Mesendoderm (in vitro differentiated cells): ENCODE results near the gene SF3A1.

ENCODE experiments used
- DNase-seq: peaks from one replicate; pipeline ENCODE4 v3.0.0; 2013
- H2AK5ac ChIP-seq: 2 replicates; pipeline ENCODE4 v1.6.1; 2013; ENCODE audit warnings: low read length, inconsistent platforms
- H2BK120ac ChIP-seq: 2 replicates; pipeline ENCODE4 v1.6.1; 2013; ENCODE audit warnings: low read depth, mild to moderate bottlenecking, low read length, moderate library complexity, mixed read lengths
- H2BK15ac ChIP-seq: replicated peaks from 2 replicates; pipeline ENCODE4 v1.6.1; 2013; ENCODE audit warnings: low read depth, mild to moderate bottlenecking, moderate library complexity
- H2BK5ac ChIP-seq: 2 replicates; pipeline ENCODE4 v1.6.1; 2013; ENCODE audit warnings: low read length, inconsistent platforms
- H3K18ac ChIP-seq: 2 replicates; pipeline ENCODE4 v1.6.1; 2013; ENCODE audit warnings: mild to moderate bottlenecking, low read length, mixed read lengths
- H3K23ac ChIP-seq: one replicate; pipeline ENCODE4 v1.6.1; 2013; ENCODE audit warnings: low read length
- H3K27ac ChIP-seq: 2 replicates; pipeline ENCODE4 v1.5.1; 2013; ENCODE audit warnings: low read depth, mild to moderate bottlenecking, inconsistent platforms, low read length, moderate library complexity
- H3K27me3 ChIP-seq: 2 replicates; pipeline ENCODE4 v1.6.1; 2013; ENCODE audit warnings: low read length, control low read depth, mild to moderate bottlenecking, inconsistent platforms; ENCODE audit not compliant: insufficient read depth, poor library complexity
- H3K36me3 ChIP-seq: 2 replicates; pipeline ENCODE4 v1.6.1; 2013; ENCODE audit warnings: low read length, inconsistent platforms; ENCODE audit not compliant: control insufficient read depth, insufficient read depth
- H3K4ac ChIP-seq: one replicate; pipeline ENCODE4 v1.6.1; 2013; ENCODE audit warnings: low read depth, mild to moderate bottlenecking, low read length, moderate library complexity
- H3K4me1 ChIP-seq: 2 replicates; pipeline ENCODE4 v1.6.1; 2013; ENCODE audit warnings: low read depth, low read length, inconsistent platforms; ENCODE audit not compliant: control insufficient read depth
- H3K4me2 ChIP-seq: 2 replicates; pipeline ENCODE4 v1.6.1; 2013; ENCODE audit warnings: low read length
- H3K4me3 ChIP-seq: 2 replicates; pipeline ENCODE4 v1.5.1; 2013; ENCODE audit warnings: mild to moderate bottlenecking, low read length
- H3K56ac ChIP-seq: one replicate; pipeline ENCODE4 v1.6.1; 2013; ENCODE audit warnings: low read length
- H3K79me1 ChIP-seq: 2 replicates; pipeline ENCODE4 v1.6.1; 2013; ENCODE audit warnings: low read length, inconsistent platforms
- H3K79me2 ChIP-seq: 2 replicates; pipeline ENCODE4 v1.6.1; 2013; ENCODE audit warnings: mild to moderate bottlenecking, low read length; ENCODE audit not compliant: control insufficient read depth, insufficient read depth
- H3K9ac ChIP-seq: 2 replicates; pipeline ENCODE4 v1.6.1; 2013; ENCODE audit warnings: low read length, inconsistent platforms
- H4K5ac ChIP-seq: one replicate; pipeline ENCODE4 v1.6.1; 2013; ENCODE audit warnings: low read length
- H4K8ac ChIP-seq: one replicate; pipeline ENCODE4 v1.6.1; 2013; ENCODE audit warnings: low read depth, mild to moderate bottlenecking, control low read depth, low read length, moderate library complexity
- WGBS: extraction: QIAGEN DNeasy Blood & Tissue Kit; methylation state at CpG from one replicate; pipeline ENCODE4 v1.1.7; 2013; ENCODE audit warnings: low lambda C conversion rate, missing lambda C conversion rate; ENCODE audit not compliant: insufficient coverage; ENCODE audit errors: extremely low coverage; 5-methylcytosine and 5-hydroxymethylcytosine counted together

SF3A1 gene

GRCh38 chr22:30293026-30293425, 63.7 kb downstream of the SF3A1 start:
- Histone ChIP-seq H2AK5ac (no peak overlapping the region), H3K27me3 (no peaks in the 10 kb centered on the region), H3K4me2 (no peak overlapping the region), H2BK120ac (no peak overlapping the region), H3K18ac (no peak overlapping the region), H2BK15ac (no peak overlapping the region), H3K79me1 (no peaks in the 10 kb centered on the region), H3K4me3 (no peak overlapping the region), H3K27ac (no peak overlapping the region), H3K4me1 (peaks cover 11% of the 10 kb centered on the region), H3K36me3 (no peaks in the 10 kb centered on the region), H4K8ac (no peak overlapping the region), H3K4ac (no peak overlapping the region), H4K5ac (no peak overlapping the region), H3K23ac (no peak overlapping the region), H3K79me2 (no peaks in the 10 kb centered on the region), H3K56ac (no peak overlapping the region), H3K9ac (no peak overlapping the region), H2BK5ac (no peak overlapping the region)
- no CpG with 5 or more reads among the region's 7 CpGs for WGBS
- DNase-seq, result no peak

GRCh38 chr22:30292069-30292970, 64.4 kb downstream of the SF3A1 start:
- Histone ChIP-seq H3K4me3 (no peak overlapping the region), H4K8ac (no peak overlapping the region), H4K5ac (no peak overlapping the region), H3K4ac (no peak overlapping the region), H3K9ac (no peak overlapping the region), H3K27ac (no peak overlapping the region), H3K4me1 (peaks cover 11% of the 10 kb centered on the region), H3K79me2 (no peaks in the 10 kb centered on the region), H3K18ac (no peak overlapping the region), H3K36me3 (no peaks in the 10 kb centered on the region), H2AK5ac (no peak overlapping the region), H3K23ac (no peak overlapping the region), H3K4me2 (no peak overlapping the region), H3K27me3 (no peaks in the 10 kb centered on the region), H3K79me1 (no peaks in the 10 kb centered on the region), H3K56ac (no peak overlapping the region), H2BK120ac (no peak overlapping the region), H2BK15ac (no peak overlapping the region), H2BK5ac (no peak overlapping the region)
- WGBS, result no CpG with 5 or more reads among the region's 18 CpGs
- DNase-seq, result no peak

DNA sequence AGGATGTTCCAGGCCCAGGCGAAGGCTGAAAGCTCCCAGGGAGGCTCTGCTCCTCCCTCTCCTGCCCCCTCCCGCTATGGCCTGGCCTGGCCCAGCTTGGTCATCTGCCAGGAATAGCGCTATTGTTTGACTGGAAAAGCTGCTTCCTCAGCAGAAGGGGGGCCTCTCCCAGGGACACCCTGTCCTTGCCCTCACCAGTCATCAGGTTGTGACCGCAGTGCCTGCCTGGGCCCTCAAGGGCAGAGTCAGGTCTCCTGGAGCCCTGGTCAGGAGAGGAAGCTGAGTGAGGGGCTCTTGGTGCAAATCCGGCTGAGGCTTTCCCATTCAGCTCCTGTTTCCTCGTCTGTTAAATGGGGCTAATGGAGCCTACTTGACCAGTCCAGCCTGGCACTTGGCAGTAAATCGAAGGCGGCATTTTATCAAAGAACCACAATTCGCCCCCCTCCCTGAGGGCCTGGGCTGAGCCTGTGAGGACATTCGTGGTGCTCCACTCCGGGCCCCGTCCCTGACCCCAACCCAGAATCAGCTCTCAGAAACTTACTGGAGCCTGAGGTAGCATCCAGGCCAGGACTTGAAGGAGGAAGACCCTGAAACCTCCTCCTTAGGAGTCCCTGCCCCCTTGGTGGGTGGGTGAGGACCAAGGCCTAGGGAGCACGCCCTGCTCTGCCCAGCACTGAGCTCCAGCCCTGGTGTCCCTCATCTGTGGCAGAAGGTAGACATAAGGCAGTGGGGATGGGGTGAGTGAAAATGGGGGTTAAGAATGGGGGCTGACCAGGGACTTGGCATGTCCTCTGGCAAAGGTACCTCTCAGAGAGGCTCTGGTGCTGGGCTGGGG, 65.4 kb downstream of the SF3A1 start:
- H3K27ac ChIP-seq, result no peak overlapping the region
- H4K8ac ChIP-seq, result no peak overlapping the region
- H3K4me3 ChIP-seq, result no peak overlapping the region
- H3K18ac ChIP-seq, result no peak overlapping the region
- H3K56ac ChIP-seq, result no peak overlapping the region
- no peak overlapping the region for H2BK5ac ChIP-seq
- H3K36me3 ChIP-seq, result no peaks in the 10 kb centered on the region
- no peak overlapping the region for H2AK5ac ChIP-seq
- H4K5ac ChIP-seq, result no peak overlapping the region
- no peak overlapping the region for H2BK15ac ChIP-seq
- peaks cover 11% of the 10 kb centered on the region for H3K4me1 ChIP-seq
- H3K79me2 ChIP-seq, result no peaks in the 10 kb centered on the region
- no peak overlapping the region for H3K9ac ChIP-seq
- H2BK120ac ChIP-seq, result no peak overlapping the region
- H3K4me2 ChIP-seq, result no peak overlapping the region
- H3K4ac ChIP-seq, result no peak overlapping the region
- no peaks in the 10 kb centered on the region for H3K79me1 ChIP-seq
- DNase-seq, result peak; percentile 30
- no peaks in the 10 kb centered on the region for H3K27me3 ChIP-seq
- no peak overlapping the region for H3K23ac ChIP-seq
- WGBS, result no CpG with 5 or more reads among the region's 13 CpGs

GRCh38 chr22:30290342-30291057, 66.2 kb downstream of the SF3A1 start:
- H4K5ac ChIP-seq, result no peak overlapping the region
- no peak overlapping the region for H3K4ac ChIP-seq
- H3K27me3 ChIP-seq, result no peaks in the 10 kb centered on the region
- H3K56ac ChIP-seq, result no peak overlapping the region
- H3K4me1 ChIP-seq, result peaks cover 11% of the 10 kb centered on the region
- H3K18ac ChIP-seq, result no peak overlapping the region
- no peaks in the 10 kb centered on the region for H3K36me3 ChIP-seq
- no peak overlapping the region for H2BK120ac ChIP-seq
- H2BK15ac ChIP-seq, result no peak overlapping the region
- no peak overlapping the region for H2AK5ac ChIP-seq
- H3K4me2 ChIP-seq, result no peak overlapping the region
- WGBS, result no CpG with 5 or more reads among the region's 3 CpGs
- H4K8ac ChIP-seq, result no peak overlapping the region
- H2BK5ac ChIP-seq, result no peak overlapping the region
- H3K9ac ChIP-seq, result peak overlapping the region; percentile 53
- H3K27ac ChIP-seq, result no peak overlapping the region
- no peak overlapping the region for H3K4me3 ChIP-seq
- no peaks in the 10 kb centered on the region for H3K79me1 ChIP-seq
- no peaks in the 10 kb centered on the region for H3K79me2 ChIP-seq
- no peak overlapping the region for H3K23ac ChIP-seq
- DNase-seq, result peak; percentile 86

- Histone ChIP-seq H4K8ac (no peak overlapping the region), H3K79me1 (no peaks in the 10 kb centered on the region), H2BK5ac (no peak overlapping the region), H3K9ac (peak overlapping the region; percentile 53), H3K4me3 (no peak overlapping the region), H3K36me3 (no peaks in the 10 kb centered on the region), H3K4ac (no peak overlapping the region), H3K23ac (no peak overlapping the region), H2BK120ac (no peak overlapping the region), H4K5ac (no peak overlapping the region), H3K27ac (no peak overlapping the region), H3K18ac (no peak overlapping the region), H2AK5ac (no peak overlapping the region), H2BK15ac (no peak overlapping the region), H3K4me2 (peak overlapping the region; percentile 97), H3K56ac (peak overlapping the region; percentile 22), H3K27me3 (no peaks in the 10 kb centered on the region), H3K79me2 (no peaks in the 10 kb centered on the region), H3K4me1 (peaks cover 11% of the 10 kb centered on the region)
- DNase-seq, result no peak
- no CpG with 5 or more reads among the region's 12 CpGs for WGBS
These were observed 66.7 kb downstream of the SF3A1 start for GRCh38 chr22:30289980-30290313.
